Effector CD8-positive, alpha-beta T cell (primary cell): ENCODE results near the gene MRPL14.

ENCODE experiments used
- DNase-seq: peaks from one replicate; lab custom pipeline; 2025; lab: John Stamatoyannopoulos, UW

The MRPL14 gene

GRCh38 chr6:44066394-44067172 is 60.7 kb downstream of the MRPL14 start:
- no peak for DNase-seq

DNA sequence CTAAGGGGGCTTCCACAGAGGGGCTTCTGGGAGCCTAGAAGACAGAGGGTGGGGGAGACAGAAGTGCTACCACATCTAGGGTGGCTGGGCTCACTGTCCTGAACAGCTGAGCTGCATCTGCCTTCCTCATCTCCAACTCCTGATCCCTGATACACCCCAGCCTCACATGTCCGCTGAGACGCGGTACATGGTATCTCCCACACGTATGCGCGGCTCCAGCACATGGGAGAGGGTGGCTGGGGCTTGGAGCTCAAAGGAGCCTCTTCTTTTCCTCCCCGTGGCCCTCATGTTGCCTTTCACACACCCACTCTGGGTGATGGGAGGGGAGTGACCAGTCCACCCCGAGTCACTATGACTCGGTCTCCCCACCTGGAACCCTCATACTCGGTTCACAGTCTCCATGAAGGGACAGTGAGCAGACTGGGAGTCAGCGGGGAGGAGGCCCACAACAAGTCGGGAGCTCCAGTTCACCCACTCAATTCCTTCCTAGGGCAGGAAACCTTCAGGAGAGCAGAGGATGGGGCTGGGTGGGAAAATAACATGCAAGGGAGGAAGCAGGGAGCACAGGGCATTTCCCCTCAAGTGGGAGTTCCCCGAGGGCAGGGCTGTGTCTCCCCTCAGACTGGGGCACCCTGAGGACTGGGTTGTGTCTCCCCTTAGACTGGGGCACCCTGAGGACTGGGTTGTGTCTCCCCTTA is 61.7 kb downstream of the MRPL14 start:
- DNase-seq = no peak

DNA sequence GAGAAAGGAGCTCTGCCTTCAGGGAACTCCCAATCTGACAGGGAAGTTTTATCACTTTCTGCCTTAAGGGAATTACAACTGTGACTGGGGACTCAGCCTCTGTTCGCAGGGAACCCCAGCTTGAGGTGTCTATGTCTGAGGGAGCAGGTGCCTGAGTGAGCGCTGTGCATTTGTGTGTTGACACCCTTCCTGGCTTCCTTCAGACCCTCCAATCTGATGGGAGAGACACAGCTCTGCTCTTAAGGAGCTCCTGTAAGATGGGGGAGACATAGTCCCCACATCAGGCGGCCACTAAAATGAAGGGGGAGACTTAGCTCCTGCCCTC is 62.3 kb downstream of the MRPL14 start:
- DNase-seq = no peak

- DNase-seq = no peak
These were observed 62.9 kb downstream of the MRPL14 start for GRCh38 chr6:44064089-44064947.

GRCh38 chr6:44063561-44064059 is 63.6 kb downstream of the MRPL14 start:
- DNase-seq = no peak
